Limb (tissue), 2 donors: ENCODE results near the gene LETM1.
A peak's percentile ranks its signal among the peaks of the same experiment; 100 is the strongest.

Experiments used
- DNase-seq, 2 donors: peaks; one replicate each; pipeline ENCODE4 v3.0.0-alpha.2; 2016; ENCODE audit errors: extremely low spot score in 2 of 2

The LETM1 gene

GRCh38 chr4:1826531-1827350 is 29.2 kb downstream of the LETM1 start:
- no peak for DNase-seq

GRCh38 chr4:1825326-1825725 is 30.6 kb downstream of the LETM1 start:
- DNase-seq: no peak

- DNase-seq: no peak
Measured at GRCh38 chr4:1824746-1825145, 31.2 kb downstream of the LETM1 start.

- no peak for DNase-seq
Measured at GRCh38 chr4:1823545-1823932, 32.4 kb downstream of the LETM1 start.

GRCh38 chr4:1822568-1823544 is 33.1 kb downstream of the LETM1 start:
- no peak for DNase-seq

- no peak for DNase-seq
Measured at GRCh38 chr4:1821679-1822567, 34.0 kb downstream of the LETM1 start.

- no peak for DNase-seq
Measured at GRCh38 chr4:1819816-1820215, 36.1 kb downstream of the LETM1 start.

GRCh38 chr4:1819284-1819683 is 36.7 kb downstream of the LETM1 start:
- DNase-seq: no peak

- no peak for DNase-seq
Measured at GRCh38 chr4:1815997-1816860, 39.7 kb downstream of the LETM1 start.

- DNase-seq: no peak
Measured at GRCh38 chr4:1815096-1815996, 40.6 kb downstream of the LETM1 start.

GRCh38 chr4:1814453-1814852 is 41.5 kb downstream of the LETM1 start:
- DNase-seq: no peak

GRCh38 chr4:1813915-1814314 is 42.0 kb downstream of the LETM1 start:
- DNase-seq: no peak

GRCh38 chr4:1813231-1813630 is 42.7 kb downstream of the LETM1 start:
- DNase-seq: no peak

GRCh38 chr4:1812720-1813119 is 43.2 kb downstream of the LETM1 start:
- DNase-seq: no peak

GRCh38 chr4:1810765-1811164 is 45.2 kb downstream of the LETM1 start:
- DNase-seq: no peak

GRCh38 chr4:1809754-1810502 is 46.0 kb downstream of the LETM1 start:
- DNase-seq: peak; percentile 49 to 88

- no peak for DNase-seq
Measured at GRCh38 chr4:1808851-1809753, 46.9 kb downstream of the LETM1 start.

- DNase-seq: no peak
Measured at GRCh38 chr4:1808396-1808795, 47.6 kb downstream of the LETM1 start.
